Posterior cingulate gyrus (tissue), 11 donors: ENCODE data around the gene ERI3.

ENCODE experiments used
- DNase-seq, 10 donors: peaks; one replicate each; pipeline versions ENCODE4 v3.0.0 to v3.0.0-alpha.2; 2020 to 2021; ENCODE audit warnings: mixed read lengths in 3 of 10
- intact Hi-C: fragments of 100-400 bp; cut with DNase I; formaldehyde crosslinking; loops from one replicate; pipeline ENCODE4 v1.15.1; 2023

Gene ERI3

DNA sequence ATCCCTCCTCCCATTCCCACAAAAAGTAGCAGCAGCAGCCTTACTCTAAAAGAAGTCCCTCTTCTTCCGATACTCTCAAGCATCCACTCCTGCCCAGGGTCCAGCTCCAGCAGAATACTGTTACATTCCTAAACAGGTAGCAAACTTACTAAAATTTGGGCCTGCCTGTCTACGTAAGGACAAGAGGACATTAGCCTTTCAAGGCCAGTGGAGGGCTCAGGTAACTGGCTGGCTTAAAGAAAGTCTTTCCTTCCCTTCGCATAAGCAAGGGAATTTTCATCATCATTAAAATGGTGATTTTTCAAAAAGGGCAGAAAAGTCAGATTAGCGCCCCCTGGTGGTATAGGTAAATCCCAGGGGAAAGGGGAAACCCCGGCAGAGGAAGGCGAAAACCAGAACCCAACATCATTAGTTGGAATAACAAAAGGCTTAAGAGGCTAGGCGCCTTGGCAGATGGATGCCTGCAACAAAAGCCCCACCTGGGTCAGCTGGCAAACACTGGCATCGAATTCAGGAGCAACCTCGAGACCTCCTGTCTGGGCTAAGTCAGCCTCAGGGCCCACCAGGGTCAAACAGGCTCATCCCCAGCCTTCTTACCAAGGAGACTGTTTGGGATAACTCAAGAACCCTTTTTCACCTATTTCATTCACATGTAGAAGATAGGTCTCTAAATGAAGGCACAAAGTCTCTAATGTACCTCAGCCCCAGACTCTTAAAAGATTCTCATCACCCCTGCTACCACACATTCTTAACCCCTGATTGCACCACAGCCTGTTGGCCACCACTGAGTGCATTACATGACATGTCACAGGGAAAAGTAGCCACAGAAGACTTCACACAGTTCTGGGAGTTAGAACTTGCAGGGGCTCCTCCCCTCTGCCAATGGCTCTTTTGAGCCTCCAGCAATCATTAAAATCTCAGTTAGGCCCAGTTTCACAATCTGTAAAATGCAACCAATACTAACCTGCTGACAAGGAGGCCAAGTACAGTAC, 36.7 kb downstream of the ERI3 start:
- peak in 1 of 10 donors; percentile 24 for DNase-seq
- intact Hi-C loops: no loop called here

GRCh38 chr1:44316231-44316759, 38.8 kb downstream of the ERI3 start:
- no peak for DNase-seq
- intact Hi-C loops: no loop called here

DNA sequence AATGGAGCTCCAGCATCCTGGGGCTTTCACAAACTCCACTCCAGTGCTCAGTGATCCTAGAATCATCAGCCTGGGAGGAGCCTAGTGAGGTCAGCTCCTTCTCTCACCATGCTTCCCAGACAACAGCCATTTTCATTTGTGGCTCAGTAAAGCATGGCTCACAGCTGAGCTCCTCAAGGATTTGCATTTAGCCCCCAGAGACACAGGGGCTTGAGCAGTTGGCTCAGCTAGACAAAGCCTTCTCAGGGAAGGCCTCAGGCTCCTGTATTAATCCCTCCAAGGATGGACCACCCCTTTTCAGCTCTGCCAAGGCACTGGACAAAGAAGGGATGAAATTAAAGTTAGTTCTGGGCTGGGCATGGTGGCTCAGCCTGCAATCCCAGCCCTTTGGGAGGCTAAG, 39.5 kb downstream of the ERI3 start:
- intact Hi-C loops: no loop called here
- no peak for DNase-seq

- DNase-seq: no peak
- intact Hi-C loops: no loop called here
Observed at GRCh38 chr1:44314452-44314851, 40.6 kb downstream of the ERI3 start.

DNA sequence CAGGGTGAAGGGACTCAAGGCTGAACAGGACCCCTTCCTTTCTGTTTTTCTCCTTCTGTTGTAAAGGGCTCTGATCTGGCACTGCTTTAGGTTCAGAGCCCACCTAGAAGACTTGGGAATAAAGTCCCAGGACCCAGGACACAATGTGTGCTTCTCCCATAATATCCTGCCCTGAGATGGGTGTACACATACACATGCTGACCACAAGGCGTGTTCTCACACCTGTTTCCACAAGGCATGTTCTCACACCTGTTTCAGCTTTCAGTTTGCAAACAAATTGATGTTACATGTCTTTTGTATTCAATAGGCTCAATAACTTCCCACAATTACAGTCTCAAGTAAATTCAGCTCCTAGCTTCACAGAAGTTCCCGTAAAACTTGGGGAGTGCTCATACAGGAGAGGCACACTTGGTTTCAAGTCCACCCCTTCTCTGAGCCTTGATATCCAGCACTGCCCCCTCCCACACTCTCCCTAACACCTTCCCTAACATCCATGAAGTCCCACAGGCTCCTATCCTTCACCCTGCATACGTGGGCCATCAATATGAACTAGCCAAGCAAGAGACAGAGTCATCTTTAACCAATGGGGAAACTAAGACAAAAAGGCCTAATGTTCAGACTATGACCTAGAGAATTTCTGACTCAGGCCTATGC, 41.7 kb downstream of the ERI3 start:
- intact Hi-C loops: no loop called here
- no peak for DNase-seq

- DNase-seq: no peak
- intact Hi-C loops: no loop called here
Observed at GRCh38 chr1:44312399-44313196, 42.5 kb downstream of the ERI3 start.

DNA sequence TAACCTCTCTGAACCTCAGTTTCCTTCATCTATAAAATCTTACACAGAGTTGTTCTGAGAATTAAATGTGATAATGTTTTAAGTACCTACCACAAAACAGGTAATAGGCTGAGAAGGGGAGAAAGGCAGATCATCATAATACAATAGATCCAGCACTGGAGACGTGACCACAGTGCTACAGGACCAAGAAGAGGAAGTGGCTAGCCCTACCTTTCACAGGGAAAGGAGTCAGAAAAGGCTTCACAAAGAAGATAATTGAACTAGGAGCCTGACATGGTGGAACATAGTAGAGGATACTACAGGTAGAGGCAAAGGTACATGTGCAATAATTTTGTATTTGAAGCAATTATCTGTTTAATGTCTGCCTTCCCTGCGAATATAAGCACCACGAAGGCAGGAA, 45.1 kb downstream of the ERI3 start:
- DNase-seq: no peak
- intact Hi-C loops: no loop called here

GRCh38 chr1:44305962-44306422, 49.1 kb downstream of the ERI3 start:
- peak in 1 of 10 donors; percentile 38 for DNase-seq
- intact Hi-C loops: no loop called here

DNA sequence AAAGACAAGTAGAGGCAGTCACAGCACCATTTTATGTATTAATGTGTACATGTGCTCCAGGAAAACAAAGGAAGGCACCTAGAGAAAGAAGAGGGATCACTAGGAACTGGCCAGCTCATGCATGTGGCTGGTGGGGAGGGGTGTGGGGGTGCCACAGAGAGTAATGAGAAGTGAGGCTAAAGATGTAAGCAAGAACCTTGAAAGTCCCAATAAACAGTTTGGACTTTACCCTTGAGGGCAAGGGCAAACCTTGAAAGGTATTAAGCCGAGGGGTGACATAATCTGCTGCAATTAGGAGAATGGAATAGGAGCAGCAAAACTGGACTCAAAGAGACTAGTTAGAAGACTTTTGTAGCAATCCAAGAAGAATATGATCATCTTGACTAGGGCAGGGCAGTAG, 51.5 kb downstream of the ERI3 start:
- intact Hi-C loops: no loop called here
- peak in 1 of 10 donors; percentile 4 for DNase-seq

- intact Hi-C loops: no loop called here
- peak in 1 of 10 donors; percentile 8 for DNase-seq
Observed at GRCh38 chr1:44302541-44302940, 52.5 kb downstream of the ERI3 start.

DNA sequence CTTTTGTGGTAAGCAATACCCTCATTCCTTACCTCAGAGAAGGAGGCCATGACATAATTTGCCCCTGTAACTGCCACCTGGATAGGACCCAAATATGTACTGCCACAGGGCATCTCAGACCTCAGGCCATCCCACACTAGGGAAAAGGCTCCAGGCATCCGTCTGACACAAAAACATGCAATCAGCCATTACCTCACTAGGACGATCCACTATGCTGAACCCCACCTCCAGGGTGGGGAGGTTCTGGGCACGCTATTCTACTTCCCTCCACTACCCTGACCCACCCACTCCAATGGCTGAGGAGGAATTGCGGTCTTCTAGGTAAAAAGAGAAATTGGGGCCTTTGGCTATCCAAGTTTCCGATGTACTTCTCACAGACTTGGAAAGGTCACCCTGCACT, 53.6 kb downstream of the ERI3 start:
- intact Hi-C loops: no loop called here

DNA sequence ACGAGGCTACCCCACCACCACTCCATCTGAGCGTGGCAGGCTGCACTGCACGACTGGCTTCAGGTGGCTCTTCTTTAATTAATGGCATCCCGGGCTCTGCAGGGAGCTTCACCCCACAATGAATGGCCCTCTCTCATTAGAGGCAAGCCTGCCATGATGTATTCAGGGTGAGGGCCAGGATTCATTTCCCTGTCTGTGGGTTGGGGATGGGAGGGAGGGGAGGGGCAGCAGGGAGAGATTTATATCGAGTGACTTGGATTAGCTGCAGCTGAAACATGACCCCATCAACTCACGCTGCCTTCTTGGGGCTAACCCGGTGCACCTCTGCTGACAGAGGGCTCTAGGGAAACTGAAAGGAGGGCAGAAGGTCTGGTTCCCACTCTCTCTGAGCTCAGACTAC, 54.2 kb downstream of the ERI3 start:
- DNase-seq: no peak
- intact Hi-C loops: no loop called here

More for the DNA sequence above, 53.6 kb downstream of the ERI3 start:
- DNase-seq: peak in 1 of 10 donors; percentile 12

GRCh38 chr1:44297695-44298400, 57.2 kb downstream of the ERI3 start:
- DNase-seq: peak in 1 of 10 donors; percentile 4
- intact Hi-C loops: no loop called here

DNA sequence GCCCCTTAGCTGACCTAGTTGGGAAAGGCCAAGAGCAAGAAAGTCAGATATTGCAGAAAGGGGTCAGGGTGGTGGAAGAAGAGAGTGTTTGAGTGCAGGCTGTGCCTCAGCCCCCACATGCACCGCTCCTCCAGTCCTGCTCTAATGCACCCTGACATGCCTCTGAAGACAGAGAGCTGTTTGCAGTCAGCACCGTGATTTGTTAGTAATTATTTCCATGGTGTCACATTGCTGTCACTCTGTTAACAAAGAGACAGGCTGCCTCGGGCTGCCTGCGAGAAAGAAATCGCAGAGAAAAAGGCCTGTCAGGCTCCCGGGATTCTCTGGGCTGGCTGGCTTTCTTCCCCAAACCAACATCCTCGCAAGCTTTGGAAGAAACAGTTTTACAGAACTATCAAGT, 58.3 kb downstream of the ERI3 start:
- intact Hi-C loops: no loop called here
- peak in 1 of 10 donors; percentile 31 for DNase-seq

GRCh38 chr1:44296086-44296485, 59.0 kb downstream of the ERI3 start:
- peak in 1 of 10 donors; percentile 22 for DNase-seq
- intact Hi-C loops: no loop called here

- intact Hi-C loops: loop anchor here (2.0 kb wide), 1 partner anchor 78 kb away; no protein-coding TSS in a partner anchor
- peak in 6 of 10 donors; percentile 24 to 90 (median 42) for DNase-seq
Observed at GRCh38 chr1:44294588-44295007, 60.5 kb downstream of the ERI3 start.

DNA sequence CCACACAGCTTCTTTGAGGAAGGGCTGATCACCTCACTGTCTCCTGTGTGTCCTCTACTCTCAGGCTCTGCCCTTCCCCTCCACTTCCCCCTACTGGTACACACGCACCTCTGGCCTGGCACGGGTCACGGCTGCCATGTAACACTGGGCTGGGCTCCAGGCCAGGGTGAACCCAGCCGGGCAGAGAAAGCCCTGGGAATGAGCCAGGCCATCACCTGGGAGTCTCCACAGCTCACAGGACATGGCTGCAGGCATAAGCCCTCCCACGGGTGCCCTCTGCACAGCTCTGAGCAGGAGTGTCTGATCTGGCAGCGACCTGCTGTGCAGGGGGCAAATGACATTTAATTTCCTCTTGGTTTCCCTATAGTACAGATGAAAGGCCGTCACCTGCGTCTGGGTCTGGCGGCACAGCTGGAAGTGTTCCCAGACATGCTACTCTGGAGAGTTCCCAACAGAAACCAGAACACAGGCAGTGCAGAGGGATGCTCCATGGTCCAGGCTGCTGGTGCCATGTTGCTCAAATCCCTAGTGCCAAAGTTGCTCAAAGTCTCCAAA, 61.2 kb downstream of the ERI3 start:
- peak in 1 of 10 donors; percentile 63 for DNase-seq
- intact Hi-C loops: loop anchor here (2.0 kb wide), 1 partner anchor 77 kb away; no protein-coding TSS in a partner anchor

GRCh38 chr1:44292651-44293050, 62.4 kb downstream of the ERI3 start:
- intact Hi-C loops: no loop called here
- peak in 1 of 10 donors; percentile 7 for DNase-seq
